ENCODE results near the gene ADGRD2.

ADGRD2 gene

GRCh38 chr9:124462739-124463138 lies 12.5 kb downstream of the ADGRD2 start:
- Histone ChIP-seq H3K9ac (ENCODE audit: low read length) (no peak overlapping the region), H3K27me3 (ENCODE audit: control insufficient read depth, insufficient read depth, low read length) (no peaks in the 10 kb centered on the region), H3K36me3 (ENCODE audit: control insufficient read depth, low read depth, low read length) (no peaks in the 10 kb centered on the region), H3K27ac (ENCODE audit: low read length) (no peak overlapping the region), H3K4me1 (ENCODE audit: control insufficient read depth, low read depth, low read length) (no peaks in the 10 kb centered on the region), H3K9me3 (ENCODE audit: control insufficient read depth, low read depth, low read length) (no peaks in the 10 kb centered on the region), H3K4me3 (ENCODE audit: low read length) (no peak overlapping the region)

- no peaks in the 10 kb centered on the region for H3K27me3 ChIP-seq (ENCODE audit: control insufficient read depth, insufficient read depth, low read length)
- no peaks in the 10 kb centered on the region for H3K36me3 ChIP-seq (ENCODE audit: control insufficient read depth, low read depth, low read length)
- no peaks in the 10 kb centered on the region for H3K9me3 ChIP-seq (ENCODE audit: control insufficient read depth, low read depth, low read length)
Observed at GRCh38 chr9:124465736-124466135, 15.5 kb downstream of the ADGRD2 start.

GRCh38 chr9:124467410-124468060 lies 17.3 kb downstream of the ADGRD2 start:
- Histone ChIP-seq H3K4me3 (ENCODE audit: low read length) (no peak overlapping the region), H3K27me3 (ENCODE audit: control insufficient read depth, insufficient read depth, low read length) (no peaks in the 10 kb centered on the region)

More at GRCh38 chr9:124465736-124466135, 15.5 kb downstream of the ADGRD2 start:
- no peak overlapping the region for H3K4me3 ChIP-seq (ENCODE audit: low read length)
- H3K9ac ChIP-seq (ENCODE audit: low read length): no peak overlapping the region
- no peak overlapping the region for H3K27ac ChIP-seq (ENCODE audit: low read length)
- no peaks in the 10 kb centered on the region for H3K4me1 ChIP-seq (ENCODE audit: control insufficient read depth, low read depth, low read length)

GRCh38 chr9:124468061-124468740 lies 17.9 kb downstream of the ADGRD2 start:
- Histone ChIP-seq H3K4me3 (ENCODE audit: low read length) (no peak overlapping the region), H3K4me1 (ENCODE audit: control insufficient read depth, low read depth, low read length) (no peaks in the 10 kb centered on the region), H3K27me3 (ENCODE audit: control insufficient read depth, insufficient read depth, low read length) (no peaks in the 10 kb centered on the region), H3K9ac (ENCODE audit: low read length) (no peak overlapping the region), H3K36me3 (ENCODE audit: control insufficient read depth, low read depth, low read length) (no peaks in the 10 kb centered on the region), H3K27ac (ENCODE audit: low read length) (no peak overlapping the region), H3K9me3 (ENCODE audit: control insufficient read depth, low read depth, low read length) (no peaks in the 10 kb centered on the region)

More at GRCh38 chr9:124467410-124468060, 17.3 kb downstream of the ADGRD2 start:
- Histone ChIP-seq H3K27ac (ENCODE audit: low read length) (no peak overlapping the region), H3K9me3 (ENCODE audit: control insufficient read depth, low read depth, low read length) (no peaks in the 10 kb centered on the region), H3K4me1 (ENCODE audit: control insufficient read depth, low read depth, low read length) (no peaks in the 10 kb centered on the region), H3K9ac (ENCODE audit: low read length) (no peak overlapping the region), H3K36me3 (ENCODE audit: control insufficient read depth, low read depth, low read length) (no peaks in the 10 kb centered on the region)

GRCh38 chr9:124469011-124469832 lies 19.0 kb downstream of the ADGRD2 start:
- Histone ChIP-seq H3K27me3 (ENCODE audit: control insufficient read depth, insufficient read depth, low read length) (no peaks in the 10 kb centered on the region), H3K9ac (ENCODE audit: low read length) (no peak overlapping the region), H3K9me3 (ENCODE audit: control insufficient read depth, low read depth, low read length) (no peaks in the 10 kb centered on the region), H3K36me3 (ENCODE audit: control insufficient read depth, low read depth, low read length) (no peaks in the 10 kb centered on the region), H3K27ac (ENCODE audit: low read length) (no peak overlapping the region), H3K4me1 (ENCODE audit: control insufficient read depth, low read depth, low read length) (no peaks in the 10 kb centered on the region), H3K4me3 (ENCODE audit: low read length) (no peak overlapping the region)

GRCh38 chr9:124470306-124470705 lies 20.1 kb downstream of the ADGRD2 start:
- Histone ChIP-seq H3K36me3 (ENCODE audit: control insufficient read depth, low read depth, low read length) (no peaks in the 10 kb centered on the region), H3K4me1 (ENCODE audit: control insufficient read depth, low read depth, low read length) (no peaks in the 10 kb centered on the region), H3K9ac (ENCODE audit: low read length) (no peak overlapping the region), H3K4me3 (ENCODE audit: low read length) (no peak overlapping the region), H3K27me3 (ENCODE audit: control insufficient read depth, insufficient read depth, low read length) (no peaks in the 10 kb centered on the region), H3K27ac (ENCODE audit: low read length) (no peak overlapping the region), H3K9me3 (ENCODE audit: control insufficient read depth, low read depth, low read length) (no peaks in the 10 kb centered on the region)

- no peak overlapping the region for H3K27ac ChIP-seq (ENCODE audit: low read length)
- H3K4me1 ChIP-seq (ENCODE audit: control insufficient read depth, low read depth, low read length): no peaks in the 10 kb centered on the region
- no peak overlapping the region for H3K4me3 ChIP-seq (ENCODE audit: low read length)
- no peaks in the 10 kb centered on the region for H3K9me3 ChIP-seq (ENCODE audit: control insufficient read depth, low read depth, low read length)
- no peaks in the 10 kb centered on the region for H3K36me3 ChIP-seq (ENCODE audit: control insufficient read depth, low read depth, low read length)
- no peaks in the 10 kb centered on the region for H3K27me3 ChIP-seq (ENCODE audit: control insufficient read depth, insufficient read depth, low read length)
- no peak overlapping the region for H3K9ac ChIP-seq (ENCODE audit: low read length)
Observed at GRCh38 chr9:124470726-124471125, 20.5 kb downstream of the ADGRD2 start.

GRCh38 chr9:124471761-124472160 lies 21.5 kb downstream of the ADGRD2 start:
- H3K4me3 ChIP-seq (ENCODE audit: low read length): no peak overlapping the region
- peaks cover 10% of the 10 kb centered on the region for H3K27me3 ChIP-seq (ENCODE audit: control insufficient read depth, insufficient read depth, low read length)
- H3K4me1 ChIP-seq (ENCODE audit: control insufficient read depth, low read depth, low read length): no peaks in the 10 kb centered on the region
- H3K27ac ChIP-seq (ENCODE audit: low read length): no peak overlapping the region
- no peaks in the 10 kb centered on the region for H3K36me3 ChIP-seq (ENCODE audit: control insufficient read depth, low read depth, low read length)
- no peak overlapping the region for H3K9ac ChIP-seq (ENCODE audit: low read length)
- no peaks in the 10 kb centered on the region for H3K9me3 ChIP-seq (ENCODE audit: control insufficient read depth, low read depth, low read length)

- Histone ChIP-seq H3K27me3 (ENCODE audit: control insufficient read depth, insufficient read depth, low read length) (peaks cover 18% of the 10 kb centered on the region), H3K27ac (ENCODE audit: low read length) (no peak overlapping the region), H3K9me3 (ENCODE audit: control insufficient read depth, low read depth, low read length) (no peaks in the 10 kb centered on the region), H3K4me1 (ENCODE audit: control insufficient read depth, low read depth, low read length) (peaks cover 3% of the 10 kb centered on the region), H3K9ac (ENCODE audit: low read length) (no peak overlapping the region), H3K36me3 (ENCODE audit: control insufficient read depth, low read depth, low read length) (no peaks in the 10 kb centered on the region), H3K4me3 (ENCODE audit: low read length) (no peak overlapping the region)
Observed at GRCh38 chr9:124472770-124473169, 22.5 kb downstream of the ADGRD2 start.

- Histone ChIP-seq H3K27ac (ENCODE audit: low read length) (no peak overlapping the region), H3K9me3 (ENCODE audit: control insufficient read depth, low read depth, low read length) (no peaks in the 10 kb centered on the region), H3K4me1 (ENCODE audit: control insufficient read depth, low read depth, low read length) (peaks cover 7% of the 10 kb centered on the region), H3K27me3 (ENCODE audit: control insufficient read depth, insufficient read depth, low read length) (peaks cover 22% of the 10 kb centered on the region), H3K36me3 (ENCODE audit: control insufficient read depth, low read depth, low read length) (no peaks in the 10 kb centered on the region), H3K9ac (ENCODE audit: low read length) (no peak overlapping the region), H3K4me3 (ENCODE audit: low read length) (no peak overlapping the region)
Observed at GRCh38 chr9:124473310-124473709, 23.1 kb downstream of the ADGRD2 start.

- Histone ChIP-seq H3K36me3 (ENCODE audit: control insufficient read depth, low read depth, low read length) (no peaks in the 10 kb centered on the region), H3K9ac (ENCODE audit: low read length) (no peak overlapping the region), H3K27me3 (ENCODE audit: control insufficient read depth, insufficient read depth, low read length) (peaks cover 31% of the 10 kb centered on the region), H3K9me3 (ENCODE audit: control insufficient read depth, low read depth, low read length) (no peaks in the 10 kb centered on the region), H3K4me3 (ENCODE audit: low read length) (no peak overlapping the region), H3K4me1 (ENCODE audit: control insufficient read depth, low read depth, low read length) (peaks cover 10% of the 10 kb centered on the region), H3K27ac (ENCODE audit: low read length) (no peak overlapping the region)
Observed at GRCh38 chr9:124474151-124474550, 23.9 kb downstream of the ADGRD2 start.

All from iPS-18a (cell line).